GM18861 (cell line): ENCODE measurements around the gene ZEB1.
"Not testable (repeated sequence)": the region's sequence is repeated elsewhere in the genome, so short reads cannot be mapped to it uniquely, and the experiment has no call there.

ENCODE experiments used
- ATAC-seq: cut with Tn5 transposase; IDR thresholded peaks from one replicate; pipeline ENCODE4 v1.9.1; 2021; ENCODE audit not compliant: unreplicated experiment

The ZEB1 gene

DNA sequence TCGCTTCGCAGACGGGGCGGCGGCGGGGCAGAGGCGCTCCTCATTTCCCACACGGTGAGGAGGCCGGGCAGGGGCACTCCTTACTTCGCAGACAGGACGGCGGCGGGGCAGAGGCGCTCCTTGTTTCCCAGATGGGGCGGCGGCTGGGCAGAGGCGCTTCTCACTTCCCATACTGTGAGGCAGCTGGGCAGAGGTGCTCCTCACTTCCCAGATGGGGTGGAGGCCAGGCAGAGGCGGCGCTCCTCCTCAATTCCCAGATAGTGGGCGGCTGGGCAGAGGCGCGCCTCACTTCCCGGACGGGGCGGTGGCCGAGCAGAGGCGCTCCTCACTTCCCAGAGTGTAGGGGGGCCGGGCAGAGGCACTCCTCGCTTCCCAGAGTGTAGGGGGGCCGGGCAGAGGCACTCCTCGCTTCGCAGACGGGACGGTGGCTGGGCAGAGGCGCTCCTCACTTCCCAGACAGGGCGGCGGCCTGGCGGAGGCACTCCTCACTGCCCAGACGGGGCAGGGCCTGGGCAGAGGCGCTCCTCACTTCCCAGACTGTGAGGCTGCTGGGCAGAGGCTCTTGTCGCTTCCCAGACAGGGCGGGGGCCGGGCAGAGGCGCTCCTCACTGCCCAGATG, 43.1 kb downstream of the ZEB1 start:
- ATAC-seq = no peak

DNA sequence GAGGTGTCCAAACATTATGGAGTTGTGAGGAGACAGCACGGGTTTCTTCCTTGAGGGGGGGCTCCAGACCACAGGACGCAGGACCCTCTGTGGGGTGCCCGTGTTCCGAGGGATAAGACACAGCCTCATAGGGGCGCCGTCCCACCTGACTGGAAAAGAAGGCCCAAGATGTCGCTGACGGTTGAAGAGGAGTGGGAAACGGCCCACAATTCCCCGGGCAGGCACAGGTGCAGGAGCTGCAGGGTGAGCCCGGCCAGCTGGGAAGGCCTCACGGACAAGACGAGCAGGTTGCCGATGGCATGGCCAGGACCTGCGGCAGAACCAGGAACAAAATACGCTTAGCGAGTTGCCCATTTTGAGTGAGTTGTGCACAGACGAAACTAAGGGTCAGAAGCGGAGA, 44.7 kb downstream of the ZEB1 start:
- ATAC-seq = not testable (repeated sequence)

DNA sequence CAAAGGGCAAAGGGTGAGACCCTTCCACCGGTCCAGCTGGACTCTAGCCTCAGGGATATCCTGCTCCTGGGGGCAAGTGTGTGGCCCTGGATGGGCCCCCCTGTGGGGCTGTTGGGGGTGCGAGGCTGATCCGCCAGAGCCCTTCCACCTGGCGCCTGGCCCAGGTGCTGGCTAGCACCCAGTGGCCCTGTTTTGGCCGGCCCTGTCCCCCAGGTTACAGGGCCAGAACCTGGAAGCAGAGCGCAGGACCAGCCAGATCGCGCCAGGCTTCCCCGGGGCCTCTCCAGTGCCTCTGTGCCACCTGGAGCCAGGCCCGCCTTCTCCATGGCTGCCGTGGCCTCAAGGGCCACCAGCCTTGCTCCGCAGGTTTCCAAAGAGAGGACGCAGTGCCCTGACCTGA, 45.2 kb downstream of the ZEB1 start:
- ATAC-seq = not testable (repeated sequence)

DNA sequence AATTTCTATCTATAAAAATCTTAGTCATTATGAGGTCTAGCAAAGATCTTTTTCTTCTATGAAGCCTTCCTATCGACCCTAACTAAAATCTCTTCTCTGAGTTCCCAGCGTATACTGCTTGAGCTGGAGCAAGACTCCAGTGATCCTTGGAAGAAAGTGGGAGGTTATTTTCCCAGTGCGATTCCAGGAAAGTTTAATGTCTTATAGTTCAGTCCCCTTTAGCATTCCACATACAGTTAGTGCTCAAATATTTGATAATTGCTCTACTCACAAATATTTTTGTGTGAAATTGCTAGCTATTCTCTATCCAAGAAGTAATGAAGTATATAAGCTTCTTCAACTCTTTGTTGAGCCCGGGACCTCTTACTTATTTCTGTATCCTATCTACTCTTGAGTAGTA, 47.7 kb downstream of the ZEB1 start:
- no peak for ATAC-seq

DNA sequence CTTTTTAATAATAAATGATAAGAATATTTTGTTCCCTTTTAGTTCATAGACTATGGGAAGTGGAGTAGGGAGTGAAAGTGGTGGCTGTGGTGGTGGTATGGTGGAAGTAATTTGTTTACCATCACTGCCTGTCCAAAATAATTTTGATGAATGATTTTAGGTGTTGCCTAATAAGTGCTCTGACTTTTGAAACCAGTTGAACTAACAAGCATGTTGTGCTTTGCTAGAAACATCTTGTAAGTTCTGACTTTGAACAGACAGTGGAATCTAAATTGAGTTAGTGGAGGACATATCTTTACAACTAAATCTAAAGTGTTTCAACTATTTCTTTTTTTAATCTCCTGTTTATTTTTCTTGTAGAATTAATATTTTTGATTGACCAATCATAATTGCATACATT, 49.7 kb downstream of the ZEB1 start:
- ATAC-seq = no peak

DNA sequence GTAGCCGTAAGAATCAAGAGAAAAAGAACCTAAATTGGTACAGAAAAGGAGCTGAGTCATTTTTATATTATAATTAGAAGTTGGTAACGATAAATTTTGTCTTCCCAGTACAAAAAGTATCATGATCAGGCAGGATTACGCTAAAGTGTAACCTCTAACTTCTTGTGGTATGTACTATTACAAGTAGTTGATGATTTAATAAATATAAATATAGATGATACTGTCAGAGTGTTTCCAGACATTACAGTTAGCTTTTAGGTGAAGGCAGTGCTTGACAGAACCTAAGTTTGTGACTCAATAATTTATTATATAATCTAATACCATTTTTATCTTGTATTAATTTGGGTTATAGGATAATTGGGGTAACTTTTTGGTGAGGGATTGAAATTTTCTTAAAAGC, 53.4 kb downstream of the ZEB1 start:
- ATAC-seq = no peak

DNA sequence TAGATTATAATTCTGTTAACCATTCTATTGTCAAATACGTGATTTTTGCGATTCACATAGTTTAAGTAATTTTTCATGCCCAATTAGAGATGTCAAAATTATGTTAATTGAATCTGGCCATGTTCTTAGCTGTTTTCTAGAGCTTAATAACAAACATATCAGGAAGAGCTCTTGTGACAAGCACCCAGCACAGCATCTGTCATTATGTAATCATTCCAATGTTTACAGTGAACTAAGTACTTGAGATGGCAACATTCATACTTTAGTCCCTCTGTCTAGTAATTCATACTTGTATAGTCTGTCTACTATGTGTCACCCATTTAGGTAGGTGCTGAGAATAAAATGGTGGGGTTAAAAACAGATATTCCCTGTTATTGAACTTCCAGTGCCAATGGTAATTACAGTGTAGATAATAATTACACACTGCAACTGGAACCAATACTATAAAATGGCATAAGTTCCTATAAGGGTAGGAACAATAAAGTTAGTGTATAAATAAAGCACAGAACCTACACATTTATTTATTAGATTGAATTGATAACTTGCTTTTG, 55.2 kb downstream of the ZEB1 start:
- no peak for ATAC-seq

DNA sequence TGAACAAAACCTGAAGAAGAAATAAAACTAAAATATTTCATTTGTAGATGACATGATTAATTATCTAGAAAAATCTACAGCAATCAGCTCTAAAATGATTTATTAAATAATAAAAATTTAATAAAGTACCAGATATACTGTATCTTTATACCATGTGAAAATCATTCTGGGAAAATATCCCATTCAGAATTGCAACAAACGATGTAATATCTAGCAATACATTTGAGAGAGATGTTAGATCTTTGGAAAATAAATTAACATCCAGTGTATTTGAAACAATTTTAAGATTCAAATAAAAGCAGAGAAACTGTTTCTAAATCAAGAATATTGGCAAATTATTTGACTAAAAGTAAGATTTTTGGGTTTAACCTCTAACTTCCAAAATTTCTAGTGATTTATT, 62.2 kb downstream of the ZEB1 start:
- ATAC-seq = no peak

DNA sequence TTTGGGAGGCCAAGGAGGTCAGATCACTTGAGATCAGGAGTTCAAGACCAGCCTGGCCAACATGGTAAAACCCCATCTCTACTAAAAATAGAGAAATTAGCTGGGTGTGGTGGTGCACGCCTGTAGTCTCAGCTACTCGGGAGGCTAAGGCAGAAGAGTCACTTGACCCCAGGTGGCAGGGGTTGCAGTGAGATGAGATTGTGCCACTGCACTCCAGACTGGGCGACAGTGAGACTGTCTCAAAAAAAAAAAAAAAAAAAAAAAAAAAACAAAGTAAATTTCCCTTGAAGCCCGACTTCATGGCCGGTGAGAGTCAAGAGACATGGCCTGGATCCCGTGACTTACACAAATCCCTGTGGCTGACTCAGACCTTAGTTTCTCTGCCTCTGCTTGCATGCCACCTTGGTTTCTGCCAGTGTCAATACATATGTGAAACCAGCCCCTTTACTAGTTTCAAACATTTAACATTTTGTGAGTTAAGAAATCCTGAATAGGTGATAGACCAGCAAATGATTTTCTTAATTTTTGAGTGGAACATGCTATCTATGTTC, 62.8 kb downstream of the ZEB1 start:
- no peak for ATAC-seq

DNA sequence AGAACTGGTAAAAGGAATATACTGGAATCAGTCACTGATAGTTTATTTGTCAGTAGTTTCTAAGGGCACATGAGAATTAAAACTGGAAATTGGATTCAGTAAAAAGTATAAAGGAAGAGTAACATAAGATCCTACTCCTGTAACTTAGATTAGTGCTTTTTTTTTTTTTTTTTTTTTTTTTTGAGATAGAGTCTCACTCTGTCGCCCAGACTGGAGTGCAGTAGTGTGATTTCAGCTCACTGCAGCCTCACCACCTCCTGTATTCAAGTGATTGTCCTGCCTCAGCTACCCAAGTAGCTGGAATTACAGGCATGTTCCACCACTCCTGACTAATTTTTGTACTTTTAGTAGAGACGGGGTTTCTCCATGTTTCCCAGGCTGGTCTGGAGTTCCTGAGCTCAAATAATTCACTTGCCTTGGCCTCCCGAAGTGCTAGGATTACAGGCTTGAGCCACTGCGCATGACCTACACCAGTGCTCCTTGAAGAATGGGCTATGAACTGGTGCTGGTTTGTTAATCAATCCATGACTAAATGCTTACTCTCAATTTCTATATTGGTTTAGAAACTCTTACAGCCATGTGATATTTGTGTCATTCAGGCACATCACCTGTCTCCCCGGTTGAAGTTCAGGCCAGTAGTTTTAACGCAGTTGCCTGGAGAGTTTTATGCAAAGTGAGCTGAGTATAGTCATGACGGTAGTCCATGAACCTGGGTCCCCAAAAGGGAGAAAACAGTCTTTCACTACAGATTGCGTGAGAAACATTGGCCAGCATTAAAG, 65.0 kb downstream of the ZEB1 start:
- ATAC-seq = peak; percentile 96

DNA sequence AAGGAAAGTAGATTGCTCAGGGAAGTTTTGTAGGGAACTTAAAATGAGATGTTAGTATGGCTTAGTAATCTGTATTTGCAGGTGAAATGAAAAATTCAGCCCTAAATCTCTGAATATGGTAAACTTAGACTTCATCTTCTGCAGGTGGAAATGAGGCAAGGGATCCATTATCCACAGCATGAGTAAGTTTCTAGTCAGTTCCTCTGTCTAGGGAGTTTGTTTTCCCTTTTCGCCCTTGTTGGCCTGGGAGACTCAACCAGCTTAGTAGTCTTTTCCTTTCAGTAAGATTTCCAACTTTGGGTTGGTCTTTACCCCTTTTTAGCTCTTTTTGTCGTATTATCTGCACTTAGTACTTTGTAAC, 65.6 kb downstream of the ZEB1 start:
- peak; percentile 13 for ATAC-seq

DNA sequence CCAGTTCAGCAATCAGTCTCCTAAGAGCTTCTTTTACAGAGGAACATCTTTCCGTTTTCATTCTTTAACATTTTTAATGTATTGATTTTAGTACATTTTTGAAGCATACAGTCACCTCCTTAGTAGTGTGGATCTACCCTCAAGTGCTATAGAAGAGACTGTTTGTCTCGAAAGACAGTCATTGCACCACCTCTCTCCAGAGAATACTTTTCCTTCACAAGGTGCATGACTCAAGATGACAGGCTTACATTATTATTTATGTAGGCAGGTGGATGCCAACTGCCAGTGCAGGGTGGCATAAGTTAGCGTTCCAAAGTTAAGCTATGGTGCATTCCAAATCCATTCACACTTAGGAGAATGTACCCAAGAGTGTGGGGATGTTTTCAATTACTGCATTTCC, 71.8 kb downstream of the ZEB1 start:
- ATAC-seq = no peak

DNA sequence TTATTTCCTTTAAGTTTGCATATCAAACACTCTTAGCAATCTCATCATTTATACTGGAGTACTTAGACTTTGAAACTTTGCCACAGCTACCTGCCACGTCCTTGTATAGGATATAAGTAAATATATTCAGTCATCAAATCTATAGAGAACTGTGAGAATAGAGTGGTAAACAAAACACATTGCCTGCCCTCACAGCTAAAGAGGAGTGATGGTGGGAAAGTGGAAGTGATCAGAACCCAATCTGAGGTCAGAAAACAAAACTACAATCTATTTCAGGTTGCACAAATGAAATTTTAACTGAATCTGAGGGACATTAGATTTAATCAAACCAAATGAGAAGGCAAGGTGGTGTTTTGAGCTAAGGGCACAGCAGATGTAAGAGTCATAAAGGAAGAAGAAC, 74.8 kb downstream of the ZEB1 start:
- no peak for ATAC-seq

DNA sequence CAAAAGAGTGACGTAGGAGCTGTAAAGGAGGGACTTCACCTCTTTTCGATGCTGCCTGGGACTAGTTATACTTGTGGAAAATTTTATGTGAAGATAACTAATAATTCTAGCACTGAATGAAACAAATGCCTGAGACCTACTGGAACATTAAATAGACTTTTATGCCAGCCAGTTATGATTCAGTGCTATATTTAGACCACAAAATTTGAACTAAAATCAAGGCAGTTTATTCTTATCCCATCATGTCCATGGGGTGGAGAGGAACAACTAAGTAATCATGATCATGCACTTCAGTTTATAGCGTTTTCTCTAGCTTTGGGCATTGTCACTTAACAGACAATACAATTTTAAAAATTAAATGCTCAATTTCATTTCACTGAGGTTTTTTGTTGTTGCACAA, 76.7 kb downstream of the ZEB1 start:
- ATAC-seq = no peak

DNA sequence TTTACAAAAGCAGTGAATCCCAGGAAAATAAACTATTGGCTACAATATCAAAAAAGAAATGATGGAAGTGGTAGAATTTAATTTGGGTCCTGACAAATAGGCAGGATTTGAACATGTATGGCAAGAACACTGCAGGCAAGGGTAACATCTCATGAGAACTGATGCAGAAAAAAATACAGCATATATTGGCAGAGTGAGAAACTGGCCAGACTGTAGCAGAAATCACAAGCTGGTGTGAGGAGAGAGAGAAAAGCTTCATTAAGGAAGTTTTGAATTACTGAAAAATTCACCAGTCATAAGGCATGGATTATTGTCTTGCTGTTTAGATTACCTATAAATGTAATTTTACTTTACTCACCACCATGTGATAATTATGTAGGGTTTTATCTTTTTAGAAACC, 77.4 kb downstream of the ZEB1 start:
- no peak for ATAC-seq

DNA sequence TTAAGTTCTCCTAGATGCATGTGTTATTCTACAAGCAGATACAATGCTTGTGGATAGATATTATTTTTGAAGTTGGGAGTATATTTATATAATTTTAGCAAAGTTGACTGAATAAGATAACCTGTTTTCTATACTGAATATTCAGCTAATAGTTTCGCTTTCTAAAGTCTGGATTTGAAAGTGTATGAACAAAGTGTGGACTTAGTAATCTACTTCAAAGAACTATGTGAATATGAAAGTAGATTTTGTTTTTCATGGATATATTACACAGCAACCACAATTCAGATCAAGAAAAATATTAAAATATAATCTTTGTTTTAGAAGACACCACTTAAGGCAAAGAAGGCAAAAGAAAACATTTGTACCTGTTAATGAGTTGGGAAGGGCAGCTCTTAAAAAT, 78.8 kb downstream of the ZEB1 start:
- ATAC-seq = no peak

DNA sequence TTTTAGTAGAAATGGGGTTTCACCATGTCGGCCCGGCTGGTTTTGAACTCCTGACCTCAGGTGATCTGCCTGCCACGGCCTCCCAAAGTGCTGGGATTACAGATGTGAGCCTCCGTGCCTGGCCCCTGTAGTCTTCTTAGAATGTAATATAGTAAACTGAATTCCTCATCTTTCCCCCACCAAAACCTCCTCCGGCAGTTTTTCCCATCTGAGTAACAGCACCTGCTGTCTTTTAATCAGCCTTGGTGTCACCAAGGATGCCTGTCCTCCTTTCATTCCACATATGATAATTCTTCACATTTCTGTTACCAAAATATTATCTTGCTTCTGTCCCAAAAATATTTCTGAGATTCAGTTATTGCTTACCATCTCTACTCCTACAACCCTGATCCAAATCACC, 80.2 kb downstream of the ZEB1 start:
- ATAC-seq = no peak

DNA sequence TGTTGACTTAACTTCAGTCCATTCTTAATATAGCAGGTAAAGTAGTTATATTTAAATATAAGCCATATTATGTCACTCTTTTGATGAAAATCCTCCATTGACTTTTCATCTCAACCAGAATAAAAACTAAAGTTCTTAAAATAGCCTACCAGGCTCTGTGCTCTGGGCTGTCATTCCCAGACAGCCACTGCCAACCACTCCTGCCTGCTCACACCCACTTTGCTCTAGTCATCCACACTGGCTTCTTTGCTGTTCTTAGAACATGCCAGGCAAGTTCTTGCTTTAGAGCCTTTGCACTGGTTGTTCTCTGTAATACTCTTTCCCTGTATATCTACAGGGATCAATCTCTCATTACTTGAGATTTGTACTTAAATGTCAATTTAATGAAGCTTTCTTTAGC, 80.6 kb downstream of the ZEB1 start:
- no peak for ATAC-seq

DNA sequence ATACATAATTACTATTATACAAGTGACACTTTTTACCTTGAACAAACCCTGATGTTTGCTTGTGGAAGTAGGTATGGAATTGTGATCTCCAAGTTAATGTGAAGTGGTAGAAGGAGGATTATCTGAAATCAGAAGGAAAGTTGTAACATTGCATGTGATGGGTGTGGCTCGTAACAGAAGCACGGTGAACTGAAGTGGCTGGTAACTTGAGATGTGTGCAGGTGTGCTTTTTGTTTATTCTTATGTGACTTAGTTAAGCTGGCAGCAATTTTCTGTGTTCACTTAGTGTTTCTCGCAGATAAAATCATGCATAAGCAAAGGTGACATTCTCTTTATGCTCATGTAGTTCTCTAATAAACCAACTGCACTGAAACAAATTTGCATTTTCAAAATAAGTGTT, 82.3 kb downstream of the ZEB1 start:
- no peak for ATAC-seq

DNA sequence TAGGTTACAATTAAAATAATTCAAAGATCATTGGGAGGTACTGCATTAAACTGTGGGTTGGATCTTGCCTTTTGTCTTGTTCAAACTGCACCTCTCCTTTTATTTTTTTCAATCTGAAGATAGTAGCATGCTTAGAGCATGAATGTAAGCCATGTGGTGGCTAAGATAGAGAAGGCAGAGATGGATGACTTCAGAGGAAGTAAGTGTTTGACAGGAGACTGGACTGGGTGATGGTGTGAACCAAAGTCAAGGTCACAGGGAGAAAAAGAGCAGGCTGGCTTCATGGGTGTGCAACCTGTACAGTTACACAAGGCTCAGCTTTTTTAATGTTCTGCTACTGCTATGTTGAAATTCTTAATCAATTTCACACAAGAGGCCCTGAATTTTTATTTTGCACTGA, 85.6 kb downstream of the ZEB1 start:
- no peak for ATAC-seq

DNA sequence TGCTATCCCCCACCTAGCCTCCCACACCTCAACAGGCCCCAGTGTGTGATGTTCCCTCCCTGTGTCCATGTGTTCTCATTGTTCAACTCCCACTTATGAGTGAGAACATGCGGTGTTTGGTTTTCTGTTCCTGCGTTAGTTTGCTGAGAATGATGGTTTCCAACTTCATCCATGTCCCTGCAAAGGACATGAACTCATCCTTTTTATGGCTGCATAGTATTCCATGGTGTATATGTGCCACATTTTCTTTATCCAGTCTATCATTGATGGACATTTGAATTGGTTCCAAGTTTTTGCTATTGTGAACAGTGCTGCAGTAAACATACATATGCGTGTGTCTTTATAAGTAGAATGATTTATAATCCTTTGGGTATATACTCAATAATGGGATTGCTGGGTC, 86.8 kb downstream of the ZEB1 start:
- not testable (repeated sequence) for ATAC-seq

DNA sequence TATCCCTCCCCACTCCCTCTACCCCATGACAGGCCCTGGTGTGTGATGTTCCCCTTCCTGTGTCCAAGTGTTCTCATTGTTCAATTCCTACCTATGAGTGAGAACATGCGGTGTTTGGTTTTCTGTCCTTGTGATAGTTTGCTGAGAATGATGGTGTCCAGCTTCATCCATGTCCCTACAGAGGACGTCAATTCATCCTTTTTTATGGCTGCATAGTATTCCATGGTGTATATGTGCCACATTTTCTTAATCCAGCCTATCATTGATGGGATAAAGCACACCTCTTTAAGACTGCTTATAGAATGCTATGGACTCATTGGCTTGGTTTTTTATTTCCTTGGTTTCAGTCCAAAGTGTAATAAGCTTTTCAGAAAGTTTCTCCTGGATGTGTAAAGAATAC, 93.4 kb downstream of the ZEB1 start:
- ATAC-seq = not testable (repeated sequence)
